ES-I3 (cell line): Measurements from ENCODE around the gene WFS1.

ENCODE experiments used
- H3K36me3 ChIP-seq: 2 replicates; pipeline ENCODE4 v1.6.1; 2013; ENCODE audit warnings: mild to moderate bottlenecking, low read length, control low read depth, moderate library complexity; ENCODE audit not compliant: insufficient read depth
- H3K4me1 ChIP-seq: 2 replicates; pipeline ENCODE4 v1.6.1; 2013; ENCODE audit warnings: mild to moderate bottlenecking, control low read depth, low read length; ENCODE audit not compliant: insufficient read depth
- H3K9ac ChIP-seq: 2 replicates; pipeline ENCODE4 v1.6.1; 2013; ENCODE audit warnings: low read depth, mild to moderate bottlenecking, low read length, moderate library complexity
- H3K9me3 ChIP-seq: 2 replicates; pipeline ENCODE4 v1.6.1; 2013; ENCODE audit warnings: mild to moderate bottlenecking, low read length, moderate library complexity; ENCODE audit not compliant: control insufficient read depth, insufficient read depth

The WFS1 gene

DNA sequence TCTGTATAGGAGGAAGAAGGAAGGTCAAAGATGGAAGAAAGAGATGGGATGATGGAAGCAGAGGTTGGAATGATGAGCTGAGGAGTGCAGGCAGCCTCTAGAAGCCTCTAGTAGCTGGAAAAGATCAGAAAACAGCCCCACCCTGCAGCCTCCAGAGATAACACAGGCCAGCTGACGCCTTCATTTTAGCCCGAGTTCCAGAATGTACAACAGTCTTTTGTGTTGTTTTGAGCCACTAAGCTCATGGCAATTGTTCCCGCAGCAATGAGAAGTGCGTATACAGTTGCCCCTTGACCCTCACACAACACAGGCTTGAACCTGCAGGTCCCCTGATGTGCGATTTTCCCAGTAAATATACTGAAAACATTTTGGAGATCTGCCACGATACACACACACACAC lies 72.0 kb downstream of the WFS1 start:
- Histone ChIP-seq H3K9me3 (no peaks in the 10 kb centered on the region), H3K9ac (no peak overlapping the region), H3K36me3 (no peaks in the 10 kb centered on the region), H3K4me1 (no peaks in the 10 kb centered on the region)

DNA sequence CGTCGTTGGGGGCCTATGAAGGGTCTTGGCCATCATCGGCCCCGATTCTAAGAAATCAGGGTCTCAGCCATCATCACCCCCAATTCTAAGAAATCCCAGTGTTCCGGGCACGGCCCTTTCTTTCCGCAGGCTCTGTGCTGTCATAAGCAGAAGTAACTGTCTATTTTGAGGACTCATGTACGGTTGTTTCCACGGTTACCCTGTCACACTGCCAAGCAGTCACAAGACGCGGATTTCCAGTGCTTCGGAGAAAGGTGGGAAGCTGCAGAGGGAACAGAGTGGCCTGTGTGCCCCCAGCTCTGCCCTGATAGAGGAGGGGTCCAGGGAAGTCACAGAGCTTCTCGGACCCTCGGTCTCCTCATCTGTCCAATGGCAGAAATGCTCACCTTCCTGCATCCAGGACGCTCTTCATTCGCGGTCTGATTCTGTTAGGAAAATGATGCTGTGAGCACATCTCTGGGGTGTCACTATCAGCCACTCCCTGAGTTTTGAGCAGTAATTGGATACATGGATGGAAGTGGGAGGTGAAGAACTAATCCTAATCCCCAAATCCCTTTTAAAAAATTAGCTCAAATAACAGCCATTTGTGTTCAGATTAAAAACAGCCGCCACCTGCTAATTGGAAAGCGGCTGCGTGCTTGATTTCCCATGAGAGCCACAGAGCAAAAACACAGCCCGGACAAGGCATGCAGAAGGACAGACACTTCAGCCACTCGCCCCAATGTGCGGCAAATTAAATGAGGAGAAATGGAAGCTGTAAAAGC lies 73.1 kb downstream of the WFS1 start:
- H3K4me1 ChIP-seq = no peaks in the 10 kb centered on the region
- no peaks in the 10 kb centered on the region for H3K36me3 ChIP-seq
- no peak overlapping the region for H3K9ac ChIP-seq
- no peaks in the 10 kb centered on the region for H3K9me3 ChIP-seq

DNA sequence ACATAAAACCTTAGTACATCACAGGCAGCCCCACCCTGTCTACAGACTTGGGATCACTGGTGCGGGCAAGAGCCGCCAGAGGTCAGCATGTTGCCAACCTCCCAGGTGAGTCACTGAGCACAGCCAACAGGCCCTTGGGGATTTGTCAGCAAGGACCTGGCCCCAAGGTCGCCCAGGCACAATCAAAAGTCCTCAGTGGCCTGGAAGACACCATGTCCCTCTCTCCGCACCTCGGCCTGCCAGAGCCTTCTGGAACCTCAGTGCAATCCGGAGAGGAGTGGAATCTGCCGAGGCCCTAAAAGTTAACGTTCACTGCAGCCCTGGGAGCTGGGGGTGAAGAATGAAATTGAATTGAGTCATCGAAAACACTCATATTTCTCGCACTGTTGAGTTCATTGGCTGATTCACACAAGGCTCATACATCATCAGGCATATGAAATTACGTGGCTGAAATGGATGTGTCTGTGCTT lies 74.3 kb downstream of the WFS1 start:
- H3K4me1 ChIP-seq = no peaks in the 10 kb centered on the region
- no peak overlapping the region for H3K9ac ChIP-seq
- no peaks in the 10 kb centered on the region for H3K36me3 ChIP-seq
- no peaks in the 10 kb centered on the region for H3K9me3 ChIP-seq

DNA sequence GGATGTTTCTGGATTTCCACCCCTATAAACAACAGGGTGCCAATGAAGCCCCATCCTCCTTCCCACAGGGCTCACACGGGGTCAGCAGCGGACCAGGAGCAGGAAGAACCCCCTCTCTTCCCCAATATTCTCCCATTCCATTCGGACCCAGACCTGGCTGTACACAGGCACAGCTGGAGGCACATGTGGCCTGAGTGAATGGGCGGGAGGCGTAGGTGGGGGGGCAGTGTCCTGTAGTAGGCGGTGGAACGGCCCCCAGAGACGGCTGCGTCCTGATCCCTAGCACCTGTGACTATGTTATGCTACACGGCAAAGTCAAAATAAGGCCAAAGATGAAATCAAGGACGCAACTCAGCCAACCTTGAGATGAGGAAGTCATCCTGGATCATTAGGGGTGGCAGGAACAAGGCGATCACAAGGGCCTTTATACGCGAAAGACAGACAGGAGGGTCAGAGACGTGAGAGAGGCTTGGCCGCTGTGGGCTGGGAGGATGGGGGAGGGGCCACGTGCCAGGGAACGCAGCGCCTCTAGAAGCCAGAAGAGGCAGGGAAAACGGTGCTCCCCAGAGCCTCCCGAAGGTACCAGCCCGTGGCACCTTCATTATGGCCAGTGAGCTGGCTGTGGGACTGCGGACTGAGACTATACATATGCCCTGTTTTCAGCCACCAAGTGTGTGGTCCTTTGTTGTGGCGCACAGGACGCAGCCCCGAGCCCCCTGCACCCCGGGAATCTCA lies 75.6 kb downstream of the WFS1 start:
- H3K36me3 ChIP-seq = no peaks in the 10 kb centered on the region
- H3K9ac ChIP-seq = no peak overlapping the region
- H3K4me1 ChIP-seq = no peaks in the 10 kb centered on the region
- no peaks in the 10 kb centered on the region for H3K9me3 ChIP-seq

DNA sequence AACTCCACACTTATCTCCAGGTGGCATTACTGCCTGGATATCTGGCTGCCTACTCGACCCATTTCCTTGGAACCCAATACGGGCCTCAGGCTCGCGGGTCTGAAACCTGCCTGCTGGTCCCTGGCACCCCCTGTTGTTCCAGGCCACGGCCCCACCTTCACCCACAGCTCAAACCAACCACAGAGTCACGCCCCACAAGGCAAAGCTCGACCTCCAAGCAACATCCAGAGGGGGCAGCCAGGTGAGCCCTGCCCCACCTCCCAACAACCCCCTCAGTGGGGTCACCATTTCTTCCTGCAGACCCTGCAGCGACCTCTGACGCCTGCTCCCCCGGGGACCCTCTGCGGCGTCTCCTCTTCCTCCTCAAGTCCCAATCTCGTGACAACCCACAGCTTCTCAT lies 76.2 kb downstream of the WFS1 start:
- H3K36me3 ChIP-seq = no peaks in the 10 kb centered on the region
- H3K4me1 ChIP-seq = no peaks in the 10 kb centered on the region
- no peak overlapping the region for H3K9ac ChIP-seq
- H3K9me3 ChIP-seq = no peaks in the 10 kb centered on the region

DNA sequence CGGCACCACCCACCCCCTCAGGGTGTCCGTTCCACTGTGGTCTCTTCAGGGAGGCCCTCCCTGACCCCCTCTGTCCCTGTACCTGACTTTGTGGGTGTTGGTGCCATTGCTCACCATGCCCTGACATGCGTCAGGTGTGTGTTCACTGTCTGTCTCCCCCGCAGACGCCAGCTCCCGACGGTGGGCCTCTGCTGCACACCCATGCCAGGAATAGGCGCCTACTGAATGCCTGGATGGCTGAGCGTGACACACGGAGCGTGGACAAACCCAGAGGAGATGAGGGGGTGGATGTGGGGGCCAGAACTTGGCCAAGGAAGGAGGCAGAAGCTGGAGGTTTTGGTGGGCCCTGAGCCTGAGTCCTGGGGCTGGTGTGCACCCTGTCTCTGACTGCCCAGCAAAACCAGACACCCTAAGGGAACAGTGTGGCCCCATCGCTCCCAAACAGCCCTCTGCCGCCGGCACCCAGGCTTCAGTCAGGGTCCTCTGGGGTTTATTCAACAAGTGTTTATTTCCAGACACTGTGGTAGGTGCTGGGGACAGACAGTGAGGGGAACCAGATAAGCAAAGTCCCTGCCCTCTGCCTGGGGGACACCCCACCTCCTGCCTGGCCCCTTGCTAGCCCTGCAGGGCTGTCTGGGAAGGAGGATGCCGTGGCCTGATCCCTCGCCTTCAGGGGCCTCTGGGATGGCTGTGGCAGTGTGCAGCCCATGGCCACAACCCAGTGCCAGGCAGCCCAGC lies 76.9 kb downstream of the WFS1 start:
- Histone ChIP-seq H3K36me3 (no peaks in the 10 kb centered on the region), H3K9ac (no peak overlapping the region), H3K9me3 (no peaks in the 10 kb centered on the region), H3K4me1 (no peaks in the 10 kb centered on the region)

DNA sequence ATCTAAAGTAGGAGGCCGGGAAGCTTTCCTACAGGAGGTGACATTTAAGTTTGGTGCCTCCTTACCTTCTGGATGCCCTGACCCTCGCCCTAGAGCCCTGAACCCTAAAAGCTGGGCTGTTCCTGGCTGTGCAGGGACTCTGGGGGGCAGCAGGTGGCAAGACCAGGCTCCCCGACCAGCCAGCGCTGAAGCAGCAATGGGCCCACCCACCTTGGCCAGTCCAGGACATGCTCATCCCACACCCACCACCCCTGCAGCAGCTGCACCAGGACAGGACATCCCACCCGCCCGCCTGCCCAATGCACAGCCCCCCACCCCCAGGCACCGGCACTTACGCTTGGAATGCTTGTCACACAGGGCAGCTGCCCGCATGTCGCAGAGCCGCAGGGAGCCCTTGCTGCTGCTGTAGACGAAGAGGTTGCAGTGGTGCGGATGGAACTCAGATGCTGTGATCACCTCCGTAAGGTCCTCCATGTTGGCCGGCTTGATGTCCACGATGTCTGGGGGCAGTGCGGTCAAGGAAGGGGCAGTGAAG lies 77.9 kb downstream of the WFS1 start:
- no peaks in the 10 kb centered on the region for H3K36me3 ChIP-seq
- no peaks in the 10 kb centered on the region for H3K9me3 ChIP-seq
- no peaks in the 10 kb centered on the region for H3K4me1 ChIP-seq
- H3K9ac ChIP-seq = no peak overlapping the region

DNA sequence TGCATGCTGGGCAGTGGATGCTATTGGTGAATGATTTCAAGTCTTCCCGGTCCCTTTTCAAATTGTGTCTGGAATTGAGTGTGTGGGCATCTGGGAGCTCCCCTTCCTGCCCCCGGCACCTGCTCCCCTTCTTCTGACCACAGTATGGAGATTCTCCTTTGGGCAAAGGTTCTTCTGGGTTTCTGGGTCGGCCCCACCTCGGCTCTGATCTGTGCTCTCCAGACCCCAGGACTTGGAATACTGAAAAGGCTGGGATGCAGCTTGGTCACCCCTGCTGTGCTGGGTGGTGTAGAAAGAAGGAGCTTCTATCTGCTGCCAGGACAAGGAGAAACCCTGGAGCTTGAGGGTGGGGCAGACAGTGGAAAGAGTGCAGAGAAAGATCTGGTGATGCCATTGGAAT lies 78.8 kb downstream of the WFS1 start:
- no peaks in the 10 kb centered on the region for H3K9me3 ChIP-seq
- no peak overlapping the region for H3K9ac ChIP-seq
- no peaks in the 10 kb centered on the region for H3K36me3 ChIP-seq
- H3K4me1 ChIP-seq = no peaks in the 10 kb centered on the region

DNA sequence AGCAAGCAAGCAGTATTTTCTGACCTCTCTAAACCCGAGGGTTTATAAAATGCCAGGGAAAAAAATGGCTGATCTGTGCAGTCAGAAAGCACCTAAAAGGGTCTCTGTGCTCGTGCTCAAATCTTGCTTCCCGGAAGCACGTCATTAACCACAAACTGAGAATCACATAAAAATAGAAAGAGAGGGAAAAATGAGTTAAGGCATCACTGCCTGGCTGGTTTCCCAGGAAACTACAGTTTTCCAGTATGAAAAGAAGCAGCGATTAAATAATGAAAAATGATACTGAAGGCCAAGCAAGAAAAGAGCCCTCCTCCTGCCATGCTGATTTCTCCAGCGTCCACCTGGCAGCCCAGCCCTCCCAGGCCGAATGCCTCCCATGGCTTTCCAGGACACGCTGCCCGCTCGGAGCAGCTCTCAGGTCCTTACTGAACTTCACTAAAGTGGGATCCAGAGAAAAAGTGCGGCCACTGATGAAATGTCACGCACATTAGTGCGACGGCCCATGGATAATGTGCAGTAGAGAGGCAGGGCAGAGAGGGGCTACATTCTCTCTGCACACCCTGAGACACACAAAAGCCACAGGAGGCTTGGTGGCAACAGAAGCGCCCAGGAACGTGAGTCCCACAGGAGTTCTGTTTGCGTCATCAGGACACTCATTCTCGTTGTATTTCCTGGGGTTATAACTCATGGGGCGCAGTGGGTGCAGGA lies 80.4 kb downstream of the WFS1 start:
- Histone ChIP-seq H3K9me3 (no peaks in the 10 kb centered on the region), H3K36me3 (no peaks in the 10 kb centered on the region), H3K4me1 (no peaks in the 10 kb centered on the region), H3K9ac (no peak overlapping the region)

DNA sequence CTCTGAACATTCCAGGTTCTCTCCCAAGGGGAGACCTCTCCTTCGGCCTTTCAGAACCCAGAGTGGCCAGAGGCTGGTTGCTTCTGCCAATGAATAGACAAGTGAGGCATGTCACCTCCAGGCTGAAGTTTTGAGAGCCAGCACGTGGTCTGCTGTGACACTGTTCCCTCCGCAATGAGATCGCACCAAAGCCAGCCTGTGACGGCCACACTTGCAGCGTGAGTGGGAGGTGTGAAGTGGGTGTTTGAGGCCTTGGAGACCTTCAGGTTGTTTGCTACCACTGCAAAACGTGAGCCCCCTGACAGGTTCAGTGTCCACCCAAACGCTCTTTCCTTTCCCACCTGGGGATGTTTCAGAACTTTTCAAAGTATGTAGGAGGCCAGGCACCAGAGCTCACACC lies 81.0 kb downstream of the WFS1 start:
- Histone ChIP-seq H3K4me1 (no peaks in the 10 kb centered on the region), H3K9me3 (no peaks in the 10 kb centered on the region), H3K36me3 (no peaks in the 10 kb centered on the region), H3K9ac (no peak overlapping the region)

GRCh38 chr4:6351246-6352000 lies 81.8 kb downstream of the WFS1 start:
- H3K4me1 ChIP-seq = no peaks in the 10 kb centered on the region
- no peak overlapping the region for H3K9ac ChIP-seq
- no peaks in the 10 kb centered on the region for H3K9me3 ChIP-seq
- H3K36me3 ChIP-seq = no peaks in the 10 kb centered on the region

- H3K4me1 ChIP-seq = no peaks in the 10 kb centered on the region
- no peak overlapping the region for H3K9ac ChIP-seq
- H3K36me3 ChIP-seq = no peaks in the 10 kb centered on the region
- no peaks in the 10 kb centered on the region for H3K9me3 ChIP-seq
These were observed 82.5 kb downstream of the WFS1 start for GRCh38 chr4:6352031-6352692.
